Left renal cortex interstitium (tissue), 4 donors: Measurements from ENCODE around the gene RRAS. TPM values are rescaled to one million over a fixed set of nuclear protein-coding genes. Genes with fewer than 3 reads are reported as not detected.

Experiments used
- polyA plus RNA-seq, 4 donors: library from polyadenylated mRNA; unstranded; fragments of 120-200 nt; gene quantifications; one replicate each; pipeline ENCODE4 v1.2.1, GENCODE V29; 2013; ENCODE audit not compliant: insufficient read length in 4 of 4

RRAS gene
- polyA plus RNA-seq, 4 donors = 21.5 to 40.8 (median 26.9) TPM

Other genes with a start within 250 kb of the RRAS start
- not detected for gene PTH2, start 216.7 kb downstream of the RRAS start, polyA plus RNA-seq
- not detected for gene GFY, start 214.8 kb downstream of the RRAS start, polyA plus RNA-seq
- under 1 TPM; 0.25 to 0.61 (median 0.45) TPM for gene SLC17A7, start 198.6 kb downstream of the RRAS start, polyA plus RNA-seq
- gene PIH1D1, start 188.3 kb downstream of the RRAS start, polyA plus RNA-seq = 100 to 1,000 TPM in 1 of 4 donors, 10 to 100 TPM in 3; 82.3 to 106 (median 94.2) TPM
- gene ALDH16A1, start 186.9 kb downstream of the RRAS start, polyA plus RNA-seq = 10 to 100 TPM; 14.6 to 29.7 (median 25.2) TPM
- 1 to 10 TPM; 2.7 to 4.6 (median 4.1) TPM for gene FLT3LG, start 165.9 kb downstream of the RRAS start, polyA plus RNA-seq
- gene RPL13A, start 152.5 kb downstream of the RRAS start, polyA plus RNA-seq = 1,000 to 10,000 TPM; 2,373 to 3,513 (median 2,918) TPM
- gene RPS11, start 143.7 kb downstream of the RRAS start, polyA plus RNA-seq = 1,000 to 10,000 TPM; 2,347 to 3,212 (median 2,796) TPM
- 100 to 1,000 TPM; 235 to 340 (median 283) TPM for gene FCGRT, start 127.5 kb downstream of the RRAS start, polyA plus RNA-seq
- gene RCN3, start 112.1 kb downstream of the RRAS start, polyA plus RNA-seq = 10 to 100 TPM; 13.2 to 27.9 (median 23.9) TPM
- 10 to 100 TPM; 62.3 to 89.4 (median 68.5) TPM for gene NOSIP, start 59.6 kb downstream of the RRAS start, polyA plus RNA-seq
- gene PRRG2, start 58.8 kb downstream of the RRAS start, polyA plus RNA-seq = 10 to 100 TPM in 1 of 4 donors, 1 to 10 TPM in 3; 6.1 to 10.6 (median 7.1) TPM
- gene PRR12, start 49.0 kb downstream of the RRAS start, polyA plus RNA-seq = 10 to 100 TPM; 15.1 to 32.6 (median 26.6) TPM
- 10 to 100 TPM; 25.0 to 50.3 (median 40.5) TPM for gene SCAF1, start 2.1 kb upstream of the RRAS start, polyA plus RNA-seq
- 10 to 100 TPM; 34.9 to 76.8 (median 65.1) TPM for gene IRF3, start 25.7 kb upstream of the RRAS start, polyA plus RNA-seq
- gene BCL2L12, start 25.8 kb upstream of the RRAS start, polyA plus RNA-seq = 10 to 100 TPM; 17.6 to 33.9 (median 31.0) TPM
- gene PRMT1, start 37.1 kb upstream of the RRAS start, polyA plus RNA-seq = 100 to 1,000 TPM; 192 to 264 (median 241) TPM
- gene ADM5, start 49.5 kb upstream of the RRAS start, polyA plus RNA-seq = 1 to 10 TPM in 2 of 4 donors, under 1 TPM in 2; 0.49 to 2.1 (median 1.5) TPM
- 10 to 100 TPM; 10.0 to 13.1 (median 11.3) TPM for gene CPT1C, start 51.0 kb upstream of the RRAS start, polyA plus RNA-seq
- under 1 TPM in 2 of 4 donors, not detected in 2; 0.14 TPM for gene TSKS, start 123.2 kb upstream of the RRAS start, polyA plus RNA-seq
- gene AP2A1, start 126.9 kb upstream of the RRAS start, polyA plus RNA-seq = 10 to 100 TPM; 46.1 to 79.9 (median 67.1) TPM
- gene FUZ, start 173.1 kb upstream of the RRAS start, polyA plus RNA-seq = 10 to 100 TPM; 30.8 to 46.3 (median 39.4) TPM
- gene MED25, start 178.1 kb upstream of the RRAS start, polyA plus RNA-seq = 10 to 100 TPM; 52.5 to 80.8 (median 67.4) TPM
- gene PTOV1, start 211.0 kb upstream of the RRAS start, polyA plus RNA-seq = 100 to 1,000 TPM; 234 to 396 (median 355) TPM
- 100 to 1,000 TPM in 1 of 4 donors, 10 to 100 TPM in 3; 33.1 to 104 (median 72.8) TPM for gene PNKP, start 227.4 kb upstream of the RRAS start, polyA plus RNA-seq
- gene AKT1S1, start 237.2 kb upstream of the RRAS start, polyA plus RNA-seq = 10 to 100 TPM; 27.4 to 49.0 (median 39.7) TPM
- 10 to 100 TPM; 38.5 to 61.3 (median 48.5) TPM for gene TBC1D17, start 237.6 kb upstream of the RRAS start, polyA plus RNA-seq